ENCODE measurements around the gene PSPH. TPM values are rescaled to one million over a fixed set of nuclear protein-coding genes. Genes with fewer than 3 reads are reported as not detected.

The PSPH gene
- total RNA-seq, 1 experiment from 2014 or later, result 50.7 TPM

GRCh38 chr7:56079450-56080185 lies 28.4 kb upstream of the PSPH start (continued):
- TF ChIP-seq REST (IDR thresholded peaks at IDR 0.05; ENCODE audit: low read depth) (no peak), POLR2AphosphoS5 (IDR thresholded peaks at IDR 0.05; ENCODE audit: low read depth, low read length) (no peak), ZFX (IDR thresholded peaks at IDR 0.05) (no peak), EGR1 (IDR thresholded peaks at IDR 0.05; ENCODE audit: low read depth) (no peak), SRF (IDR thresholded peaks at IDR 0.05; ENCODE audit: low read depth) (no peak), TCF7L2 (IDR thresholded peaks at IDR 0.05; ENCODE audit: borderline replicate concordance, extremely low read depth, insufficient read depth, insufficient read length) (no peak), JUND (IDR thresholded peaks at IDR 0.05) (no peak)

- ChIA-PET CTCF (no interaction called here), RAD21 (ENCODE audit: low non-redundant PET in 1 of 2, low total read pairs in 2 of 2, uncharacterized antibody in 2 of 2, unreplicated experiment in 2 of 2) (no interaction called here), POLR2A (no interaction called here)
- intact Hi-C loops (cut with micrococcal nuclease), result no loop called here
- ATAC-seq, result no peak
- Histone ChIP-seq H3K9me3 (ENCODE audit: control insufficient read depth in 1 of 2, insufficient read depth in 1 of 2, low read depth in 1 of 2, low read length in 2 of 2) (no peaks in the 10 kb centered on the region), H3K9ac (ENCODE audit: low read length) (no peak overlapping the region), H4K20me1 (ENCODE audit: insufficient read depth) (no peaks in the 10 kb centered on the region), H2AFZ (ENCODE audit: low read depth, low read length, poor library complexity, severe bottlenecking) (no peak overlapping the region), H3K27ac (ENCODE audit: low read depth, low read length) (no peak overlapping the region), H3K4me3 (replicated peaks in 1 of 2; ENCODE audit: low read depth in 1 of 2, low read length in 2 of 2) (no peak overlapping the region), H3K4me1 (ENCODE audit: control insufficient read depth in 1 of 2, insufficient read depth in 2 of 2, low read length in 2 of 2) (peaks cover 0 to 2% of the 10 kb centered on the region in 2 experiments; a peak in 1 of 4 replicates), H3K4me2 (ENCODE audit: low read length) (no peak overlapping the region), H3K79me2 (ENCODE audit: insufficient read depth, low read length) (no peaks in the 10 kb centered on the region), H3K36me3 (ENCODE audit: control insufficient read depth in 1 of 2, insufficient read depth in 2 of 2, low read length in 2 of 2) (peaks cover 11 to 23% of the 10 kb centered on the region in 2 experiments; a peak in 3 of 4 replicates), H3K9me2 (ENCODE audit: insufficient read depth) (no peaks in the 10 kb centered on the region), H3K27me3 (ENCODE audit: insufficient read depth, low read length) (no peaks in the 10 kb centered on the region)
- TF ChIP-seq POLR2A (IDR thresholded peaks at IDR 0.05; ENCODE audit: borderline replicate concordance, extremely low read depth, insufficient read depth, insufficient read length), result no peak
- no peak for TF ChIP-seq JUND (IDR thresholded peaks at IDR 0.05)
- BruUV-seq (replicated peaks), result no TSS peak
- DNase-seq (ENCODE audit: low read depth, low spot score), result no peak
Measured at GRCh38 chr7:56078196-56078595, 27.0 kb upstream of the PSPH start.
